Measurements from ENCODE around the gene IFIT1B. TPM values are rescaled to one million over a fixed set of nuclear protein-coding genes. Genes with fewer than 3 reads are reported as not detected.

IFIT1B gene
- total RNA-seq, 1 donor from 2014 or later: not detected

DNA sequence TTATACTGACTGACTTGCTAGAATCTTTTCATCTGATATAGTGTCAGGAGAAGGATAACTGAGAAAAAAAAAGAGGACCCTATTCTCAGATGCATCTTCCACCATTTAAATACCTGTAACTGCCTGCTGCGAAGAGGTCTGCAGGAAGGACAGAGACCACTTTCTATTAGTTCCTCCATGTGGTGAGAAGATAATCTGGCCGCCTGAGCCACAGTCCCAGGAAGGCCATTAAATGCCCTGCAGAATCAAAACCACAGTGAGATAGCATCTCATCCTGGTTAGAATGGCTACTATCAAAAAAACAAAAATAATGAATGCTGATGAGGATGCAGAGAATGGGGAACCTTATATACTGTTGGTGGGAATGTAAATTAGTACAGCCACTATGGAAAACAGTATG is 19.9 kb upstream of the IFIT1B start:
- H3K27me3 Mint-ChIP-seq (ENCODE audit: low read depth): no peaks in the 10 kb centered on the region
- H3K4me3 Mint-ChIP-seq: no peak overlapping the region
- H3K36me3 Mint-ChIP-seq (ENCODE audit: low read depth): no peaks in the 10 kb centered on the region
- TF ChIP-seq, protein P1, sequence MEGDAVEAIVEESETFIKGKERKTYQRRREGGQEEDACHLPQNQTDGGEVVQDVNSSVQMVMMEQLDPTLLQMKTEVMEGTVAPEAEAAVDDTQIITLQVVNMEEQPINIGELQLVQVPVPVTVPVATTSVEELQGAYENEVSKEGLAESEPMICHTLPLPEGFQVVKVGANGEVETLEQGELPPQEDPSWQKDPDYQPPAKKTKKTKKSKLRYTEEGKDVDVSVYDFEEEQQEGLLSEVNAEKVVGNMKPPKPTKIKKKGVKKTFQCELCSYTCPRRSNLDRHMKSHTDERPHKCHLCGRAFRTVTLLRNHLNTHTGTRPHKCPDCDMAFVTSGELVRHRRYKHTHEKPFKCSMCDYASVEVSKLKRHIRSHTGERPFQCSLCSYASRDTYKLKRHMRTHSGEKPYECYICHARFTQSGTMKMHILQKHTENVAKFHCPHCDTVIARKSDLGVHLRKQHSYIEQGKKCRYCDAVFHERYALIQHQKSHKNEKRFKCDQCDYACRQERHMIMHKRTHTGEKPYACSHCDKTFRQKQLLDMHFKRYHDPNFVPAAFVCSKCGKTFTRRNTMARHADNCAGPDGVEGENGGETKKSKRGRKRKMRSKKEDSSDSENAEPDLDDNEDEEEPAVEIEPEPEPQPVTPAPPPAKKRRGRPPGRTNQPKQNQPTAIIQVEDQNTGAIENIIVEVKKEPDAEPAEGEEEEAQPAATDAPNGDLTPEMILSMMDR (conservative IDR thresholded peaks at IDR 0.05): no peak
- no peak for DNase-seq (ENCODE audit: low read depth, low spot score)
- no peaks in the 10 kb centered on the region for H3K9me3 Mint-ChIP-seq
- H3K4me1 Mint-ChIP-seq: peaks cover 7% of the 10 kb centered on the region
- no peak overlapping the region for H3K27ac Mint-ChIP-seq (ENCODE audit: unreplicated experiment)

DNA sequence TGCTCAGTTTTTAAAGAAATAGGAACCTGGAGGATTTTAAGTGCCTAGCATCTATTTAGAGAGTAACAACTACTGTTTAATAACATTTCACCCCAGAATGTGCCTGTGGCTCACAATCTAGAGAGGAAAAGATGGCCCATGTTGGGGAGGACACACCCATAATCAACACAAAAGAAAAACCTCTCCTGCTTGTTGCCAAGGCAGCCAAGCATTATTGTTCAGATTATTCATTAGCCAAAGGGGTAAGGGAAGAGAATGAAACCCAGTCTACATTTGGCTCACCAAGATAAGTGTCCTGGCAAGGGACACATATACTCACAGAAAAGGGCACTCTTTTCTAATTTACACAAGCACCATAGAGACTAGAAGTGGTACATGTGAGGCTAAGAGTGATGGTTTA is 17.7 kb upstream of the IFIT1B start:
- Mint-ChIP-seq H3K27me3 (ENCODE audit: low read depth) (no peaks in the 10 kb centered on the region), H3K4me1 (no peaks in the 10 kb centered on the region), H3K27ac (ENCODE audit: unreplicated experiment) (no peak overlapping the region), H3K4me3 (no peak overlapping the region), H3K9me3 (no peaks in the 10 kb centered on the region), H3K36me3 (ENCODE audit: low read depth) (no peaks in the 10 kb centered on the region)
- TF ChIP-seq, protein P1 (conservative IDR thresholded peaks at IDR 0.05): no peak
- DNase-seq (ENCODE audit: low read depth, low spot score): no peak

DNA sequence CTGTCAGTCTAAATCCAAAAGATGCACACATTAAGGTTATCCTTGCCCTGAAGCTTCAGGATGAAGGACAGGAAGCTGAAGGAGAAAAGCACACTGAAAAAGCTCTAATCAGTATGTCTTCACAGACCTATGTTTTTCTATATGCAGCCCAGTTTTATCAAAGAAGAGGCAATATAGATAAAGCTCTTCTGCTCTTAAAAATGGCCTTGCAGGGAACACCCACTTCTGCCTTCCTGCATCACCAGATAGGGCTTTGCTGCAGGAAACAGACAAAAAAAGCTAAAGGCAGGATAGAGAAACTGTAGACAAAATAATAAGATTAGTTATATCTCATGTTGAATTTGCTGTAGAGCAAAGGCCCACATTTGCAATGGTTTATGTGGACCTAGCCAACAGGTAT is 14.9 kb upstream of the IFIT1B start:
- H3K27ac Mint-ChIP-seq (ENCODE audit: unreplicated experiment): no peak overlapping the region
- H3K4me3 Mint-ChIP-seq: no peak overlapping the region
- TF ChIP-seq, protein P1 (conservative IDR thresholded peaks at IDR 0.05): no peak
- no peaks in the 10 kb centered on the region for H3K27me3 Mint-ChIP-seq (ENCODE audit: low read depth)
- H3K9me3 Mint-ChIP-seq: no peaks in the 10 kb centered on the region
- no peak for DNase-seq (ENCODE audit: low read depth, low spot score)
- peaks cover 8% of the 10 kb centered on the region for H3K4me1 Mint-ChIP-seq
- no peaks in the 10 kb centered on the region for H3K36me3 Mint-ChIP-seq (ENCODE audit: low read depth)

DNA sequence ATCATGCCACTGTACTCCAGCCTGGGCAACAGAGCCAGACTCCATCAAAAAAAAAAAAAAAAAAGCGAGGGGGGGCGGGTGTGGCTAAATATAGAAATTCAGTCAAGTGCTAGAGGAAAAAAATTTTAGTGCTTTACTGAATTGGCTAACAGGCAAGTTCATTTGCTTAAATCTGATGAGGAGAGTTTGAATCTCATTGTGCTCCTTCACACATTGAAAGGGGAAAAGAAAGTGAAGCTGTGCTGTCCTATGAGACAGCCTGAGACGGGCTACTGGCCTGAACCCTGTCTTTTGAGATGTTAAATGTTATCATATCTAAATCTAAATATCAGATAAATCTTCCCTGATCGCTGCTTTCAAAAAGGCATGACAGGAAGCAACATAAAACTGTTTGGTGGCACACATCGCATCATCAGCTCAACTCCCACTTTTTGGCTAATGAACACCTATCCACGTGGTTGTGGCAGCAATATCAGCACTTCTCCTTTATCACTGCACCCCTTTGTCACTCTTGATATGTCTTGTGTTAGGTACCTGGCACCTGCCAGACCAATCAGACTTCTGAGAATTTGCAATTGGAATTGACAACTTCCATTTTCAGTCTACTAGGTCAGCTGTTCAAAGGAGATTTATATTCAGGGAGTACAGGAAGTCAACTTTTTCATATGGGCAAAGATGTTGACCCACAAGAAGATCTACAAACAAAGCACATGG is 14.0 kb upstream of the IFIT1B start:
- no peak overlapping the region for H3K4me3 Mint-ChIP-seq
- no peaks in the 10 kb centered on the region for H3K9me3 Mint-ChIP-seq
- H3K36me3 Mint-ChIP-seq (ENCODE audit: low read depth): no peaks in the 10 kb centered on the region
- DNase-seq (ENCODE audit: low read depth, low spot score): no peak
- H3K27ac Mint-ChIP-seq (ENCODE audit: unreplicated experiment): no peak overlapping the region
- TF ChIP-seq, protein P1 (conservative IDR thresholded peaks at IDR 0.05): no peak
- H3K4me1 Mint-ChIP-seq: peaks cover 17% of the 10 kb centered on the region
- H3K27me3 Mint-ChIP-seq (ENCODE audit: low read depth): no peaks in the 10 kb centered on the region

DNA sequence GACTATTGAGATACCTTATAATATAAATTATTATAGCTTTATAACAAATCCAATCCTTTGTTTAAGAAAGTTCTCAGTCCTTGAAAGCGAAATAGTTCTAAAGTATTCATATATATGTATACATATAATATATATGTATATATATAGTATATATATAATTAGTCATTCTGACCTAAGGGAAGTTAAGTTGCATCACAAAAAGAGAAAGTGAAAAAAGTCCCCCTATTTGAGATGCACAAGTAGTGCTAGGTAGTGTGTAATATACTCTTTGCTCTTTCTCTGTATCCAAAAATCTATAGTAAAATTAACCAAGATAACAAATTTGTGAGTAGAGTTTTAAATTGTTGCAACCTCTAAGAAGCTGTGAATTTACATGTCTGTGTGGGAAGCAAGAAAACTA is 13.3 kb upstream of the IFIT1B start:
- H3K27ac Mint-ChIP-seq (ENCODE audit: unreplicated experiment): no peak overlapping the region

More for the DNA sequence above, 13.3 kb upstream of the IFIT1B start:
- H3K36me3 Mint-ChIP-seq (ENCODE audit: low read depth): no peaks in the 10 kb centered on the region
- no peaks in the 10 kb centered on the region for H3K9me3 Mint-ChIP-seq
- H3K27me3 Mint-ChIP-seq (ENCODE audit: low read depth): no peaks in the 10 kb centered on the region
- H3K4me3 Mint-ChIP-seq: no peak overlapping the region
- H3K4me1 Mint-ChIP-seq: peaks cover 23% of the 10 kb centered on the region
- DNase-seq (ENCODE audit: low read depth, low spot score): no peak
- TF ChIP-seq, protein P1 (conservative IDR thresholded peaks at IDR 0.05): no peak

Measured in neural crest cell (in vitro differentiated cells).